ENCODE measurements around the gene PKN1.

DNA sequence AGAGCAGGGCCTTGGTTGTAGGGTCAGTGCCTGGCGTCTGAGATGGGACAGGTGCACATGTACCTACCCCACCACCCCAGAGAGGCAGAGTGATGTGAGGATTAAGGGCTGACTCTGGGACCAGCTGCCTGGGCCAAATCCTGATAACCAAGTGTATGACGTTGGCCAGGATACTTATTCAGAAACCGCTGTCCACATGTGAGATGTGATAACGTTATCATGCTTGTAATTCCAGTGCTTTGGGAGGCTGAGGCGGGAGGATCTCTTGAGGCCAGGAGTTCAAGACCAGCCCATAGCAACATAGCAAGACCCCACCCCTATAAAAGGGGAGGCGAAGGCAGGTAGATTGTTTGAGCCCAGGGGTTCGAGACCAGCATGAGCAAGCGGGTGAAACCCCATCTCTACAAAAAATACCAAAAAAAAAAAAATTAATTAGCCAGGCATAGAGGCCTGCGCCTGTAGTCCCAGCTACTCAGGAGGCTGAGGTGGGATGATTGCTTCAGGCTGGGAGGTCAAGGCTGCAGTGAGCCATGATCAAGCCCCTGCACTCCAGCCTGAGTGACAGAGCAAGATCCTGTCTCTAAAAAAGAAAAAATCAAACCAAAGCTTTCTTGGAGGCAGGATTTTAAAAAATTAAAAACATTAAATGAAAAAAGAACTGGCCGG lies 41.8 kb upstream of the PKN1 start:
- TF ChIP-seq, protein P1, sequence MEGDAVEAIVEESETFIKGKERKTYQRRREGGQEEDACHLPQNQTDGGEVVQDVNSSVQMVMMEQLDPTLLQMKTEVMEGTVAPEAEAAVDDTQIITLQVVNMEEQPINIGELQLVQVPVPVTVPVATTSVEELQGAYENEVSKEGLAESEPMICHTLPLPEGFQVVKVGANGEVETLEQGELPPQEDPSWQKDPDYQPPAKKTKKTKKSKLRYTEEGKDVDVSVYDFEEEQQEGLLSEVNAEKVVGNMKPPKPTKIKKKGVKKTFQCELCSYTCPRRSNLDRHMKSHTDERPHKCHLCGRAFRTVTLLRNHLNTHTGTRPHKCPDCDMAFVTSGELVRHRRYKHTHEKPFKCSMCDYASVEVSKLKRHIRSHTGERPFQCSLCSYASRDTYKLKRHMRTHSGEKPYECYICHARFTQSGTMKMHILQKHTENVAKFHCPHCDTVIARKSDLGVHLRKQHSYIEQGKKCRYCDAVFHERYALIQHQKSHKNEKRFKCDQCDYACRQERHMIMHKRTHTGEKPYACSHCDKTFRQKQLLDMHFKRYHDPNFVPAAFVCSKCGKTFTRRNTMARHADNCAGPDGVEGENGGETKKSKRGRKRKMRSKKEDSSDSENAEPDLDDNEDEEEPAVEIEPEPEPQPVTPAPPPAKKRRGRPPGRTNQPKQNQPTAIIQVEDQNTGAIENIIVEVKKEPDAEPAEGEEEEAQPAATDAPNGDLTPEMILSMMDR (IDR thresholded peaks at IDR 0.05): no peak
- TF ChIP-seq POLR2A (IDR thresholded peaks at IDR 0.05): no peak

Measured in stomach (tissue), 4 donors.